Ureter (tissue), 1 donor: ENCODE results near the gene HYAL1. TPM values are rescaled to one million over a fixed set of nuclear protein-coding genes. Genes with fewer than 3 reads are reported as not detected.

ENCODE experiments used
- DNase-seq: peaks from one replicate; pipeline ENCODE4 v3.0.0-alpha.2; 2020; ENCODE audit warnings: low spot score
- total RNA-seq: library from RNA; stranded (reverse); gene quantifications from one replicate; pipeline ENCODE4 v1.2.4, GENCODE V29; 2023
- donor health status: DM: yes; HTN: yes; CAD: no.

The HYAL1 gene
- total RNA-seq, 1 donor from 2014 or later = 9.8 TPM

GRCh38 chr3:50334339-50335075 is 31.1 kb upstream of the HYAL1 start:
- no peak for DNase-seq

- no peak for DNase-seq
Measured at GRCh38 chr3:50333744-50334328, 30.5 kb upstream of the HYAL1 start.

- no peak for DNase-seq
Measured at GRCh38 chr3:50331364-50331907, 28.1 kb upstream of the HYAL1 start.

- no peak for DNase-seq
Measured at GRCh38 chr3:50330330-50330729, 27.0 kb upstream of the HYAL1 start.

- peak; percentile 97 for DNase-seq
Measured at GRCh38 chr3:50327943-50328691, 24.7 kb upstream of the HYAL1 start, which contains the start of gene TUSC2. TUSC2 (minus strand) TSS chr3:50328223; CDS start chr3:50328099, 124 bp downstream.

- DNase-seq = no peak
Measured at GRCh38 chr3:50327129-50327528, 23.8 kb upstream of the HYAL1 start.

- no peak for DNase-seq
Measured at GRCh38 chr3:50326182-50326541, 22.8 kb upstream of the HYAL1 start.

- DNase-seq = no peak
Measured at GRCh38 chr3:50325497-50326181, 22.3 kb upstream of the HYAL1 start.

- DNase-seq = no peak
Measured at GRCh38 chr3:50325113-50325480, 21.7 kb upstream of the HYAL1 start.

- DNase-seq = no peak
Measured at GRCh38 chr3:50324351-50325112, 21.2 kb upstream of the HYAL1 start.

GRCh38 chr3:50323614-50324199 is 20.3 kb upstream of the HYAL1 start:
- no peak for DNase-seq

- DNase-seq = no peak
Measured at GRCh38 chr3:50323092-50323600, 19.8 kb upstream of the HYAL1 start.

- DNase-seq = no peak
Measured at GRCh38 chr3:50322386-50323091, 19.2 kb upstream of the HYAL1 start, which contains the start of gene HYAL2. HYAL2 (minus strand) TSS chr3:50322745; CDS start chr3:50320489, 2,256 bp downstream.

- DNase-seq = no peak
Measured at GRCh38 chr3:50322115-50322385, 18.7 kb upstream of the HYAL1 start.

- DNase-seq = peak; percentile 88
Measured at GRCh38 chr3:50321336-50322114, 18.2 kb upstream of the HYAL1 start.

- peak; percentile 73 for DNase-seq
Measured at GRCh38 chr3:50320853-50321335, 17.5 kb upstream of the HYAL1 start.

- no peak for DNase-seq
Measured at GRCh38 chr3:50319894-50320625, 16.7 kb upstream of the HYAL1 start.

GRCh38 chr3:50319181-50319893 is 16.0 kb upstream of the HYAL1 start:
- DNase-seq = no peak
